OCI-LY7 (cell line): ENCODE measurements around the gene CHRNG. TPM values are rescaled to one million over a fixed set of nuclear protein-coding genes. Genes with fewer than 3 reads are reported as not detected.
"Not testable (repeated sequence)": the region's sequence is repeated elsewhere in the genome, so short reads cannot be mapped to it uniquely, and the experiment has no call there.

Experiments used
- BruUV-seq: library from RNA; stranded (reverse); fragments of 400-500 nt; replicated peaks from 2 replicates; lab custom pipeline; 2021; lab: Mats Ljungman, UMichigan
- CTCF ChIA-PET: fragments of 300-600 bp; sonication (Branson Sonifier 250); formaldehyde crosslinking; loops from one replicate; lab custom pipeline; 2022; ENCODE audit warnings: antibody characterized with exemption; ENCODE audit not compliant: unreplicated experiment; lab: Charles Lee
- POLR2A ChIA-PET: fragments of 300-600 bp; sonication (Branson Sonifier 250); formaldehyde crosslinking; loops from one replicate; lab custom pipeline; 2022; ENCODE audit warnings: antibody characterized with exemption; lab: Charles Lee
- DNase-seq: peaks from one replicate; pipeline ENCODE4 v3.0.0-alpha.2; 2015; ENCODE audit warnings: low spot score
- H2AFZ ChIP-seq: fragments of 200-600 bp; sonication (generic), shearing (Covaris generic); 2 replicates; pipeline ENCODE4 v1.6.1; 2014; ENCODE audit warnings: mild to moderate bottlenecking, antibody characterized with exemption, low read length, moderate library complexity
- H3K27ac ChIP-seq: fragments of 200-600 bp; sonication (generic); 2 replicates; pipeline ENCODE4 v1.5.1; 2014; ENCODE audit warnings: mixed run types, low read depth, mild to moderate bottlenecking, moderate library complexity, low read length, inconsistent platforms; ENCODE audit not compliant: poor library complexity, severe bottlenecking
- H3K36me3 ChIP-seq: fragments of 200-600 bp; sonication (generic); 2 replicates; pipeline ENCODE4 v1.6.1; 2014; ENCODE audit warnings: mild to moderate bottlenecking, antibody characterized with exemption, low read length, moderate library complexity, mixed read lengths; ENCODE audit not compliant: insufficient read depth
- H3K4me1 ChIP-seq: fragments of 200-600 bp; sonication (generic); 2 replicates; pipeline ENCODE4 v1.5.1; 2014; ENCODE audit warnings: mild to moderate bottlenecking, low read length; ENCODE audit not compliant: insufficient read depth, poor library complexity, severe bottlenecking
- H3K4me2 ChIP-seq: fragments of 200-600 bp; sonication (generic); 2 replicates; pipeline ENCODE4 v1.6.1; 2014; ENCODE audit warnings: mild to moderate bottlenecking, low read length
- H3K4me3 ChIP-seq: fragments of 200-600 bp; sonication (generic); 2 replicates; pipeline ENCODE4 v1.5.1; 2014; ENCODE audit warnings: mild to moderate bottlenecking, low read depth, low read length; ENCODE audit not compliant: poor library complexity, severe bottlenecking
- H3K79me2 ChIP-seq: fragments of 200-600 bp; sonication (generic); 2 replicates; pipeline ENCODE4 v1.6.1; 2016; ENCODE audit warnings: low read depth, mild to moderate bottlenecking, low read length, moderate library complexity, mixed read lengths; ENCODE audit not compliant: insufficient read depth
- H3K9me2 ChIP-seq: fragments of 200-600 bp; sonication (generic); 2 replicates; pipeline ENCODE4 v1.6.1; 2016; ENCODE audit warnings: mild to moderate bottlenecking, low read length, mixed read lengths; ENCODE audit not compliant: insufficient read depth
- H3K9me3 ChIP-seq: fragments of 200-600 bp; sonication (generic); 2 replicates; pipeline ENCODE4 v1.6.1; 2014; ENCODE audit warnings: mild to moderate bottlenecking, mixed run types, low read length, mixed read lengths
- H4K20me1 ChIP-seq: fragments of 200-600 bp; sonication (generic); 2 replicates; pipeline ENCODE4 v1.6.1; 2014; ENCODE audit warnings: mild to moderate bottlenecking, antibody characterized with exemption, low read length, moderate library complexity, mixed read lengths; ENCODE audit not compliant: insufficient read depth
- EZH2phosphoT487 ChIP-seq: fragments of 200-600 bp; sonication (generic); IDR thresholded peaks from 2 replicates; pipeline ENCODE4 v1.6.1; 2018; ENCODE audit warnings: low read depth, borderline replicate concordance, mild to moderate bottlenecking, mixed run types, antibody characterized with exemption, low read length, moderate library complexity, mixed read lengths
- intact Hi-C: fragments of 100-400 bp; cut with micrococcal nuclease; formaldehyde crosslinking; loops from one replicate; pipeline ENCODE4 v1.10.0; 2022; ENCODE audit not compliant: unreplicated experiment
- total RNA-seq, 2 experiments: library from RNA; depleted of rRNA in 1 of 2; stranded (reverse); fragments of >200 nt in 1 of 2; shearing (Covaris generic) in 1 of 2; gene quantifications; 2 replicates each; pipeline ENCODE4 v1.2.3, GENCODE V29; 2014 to 2022
- TF ChIP-seq, protein P1 (sequence below): fragments of 200-600 bp; sonication (generic); conservative IDR thresholded peaks from 2 replicates; pipeline ENCODE4 v1.5.1; 2014; ENCODE audit warnings: mild to moderate bottlenecking, antibody characterized with exemption, low read length, moderate library complexity, mixed read lengths

The CHRNG gene
- total RNA-seq, 2 experiments from 2014 or later: not detected

DNA sequence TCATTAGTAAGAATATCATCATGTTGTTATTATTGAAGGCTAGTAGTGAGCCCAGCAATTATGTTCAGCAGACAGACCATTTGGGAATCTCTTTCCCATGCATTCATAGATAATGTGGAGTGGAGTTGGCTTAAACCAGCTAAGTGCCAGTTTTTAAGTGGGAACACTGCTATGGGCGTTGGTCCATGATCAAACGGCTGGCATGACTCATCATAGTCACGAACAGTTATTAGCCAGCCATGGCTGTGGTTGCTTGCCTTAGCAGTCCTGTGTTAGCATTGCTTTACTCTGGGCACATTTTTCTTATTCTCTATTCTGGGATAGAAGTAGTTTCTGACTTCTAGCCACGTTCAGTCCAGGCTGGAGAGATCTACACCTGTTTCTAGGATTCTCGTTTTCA is 28.7 kb downstream of the CHRNG start:
- no TSS peak for BruUV-seq
- H3K4me1 ChIP-seq: no peaks in the 10 kb centered on the region
- no peaks in the 10 kb centered on the region for H3K79me2 ChIP-seq
- H2AFZ ChIP-seq: no peak overlapping the region
- H3K9me3 ChIP-seq: no peaks in the 10 kb centered on the region
- TF ChIP-seq, protein P1, sequence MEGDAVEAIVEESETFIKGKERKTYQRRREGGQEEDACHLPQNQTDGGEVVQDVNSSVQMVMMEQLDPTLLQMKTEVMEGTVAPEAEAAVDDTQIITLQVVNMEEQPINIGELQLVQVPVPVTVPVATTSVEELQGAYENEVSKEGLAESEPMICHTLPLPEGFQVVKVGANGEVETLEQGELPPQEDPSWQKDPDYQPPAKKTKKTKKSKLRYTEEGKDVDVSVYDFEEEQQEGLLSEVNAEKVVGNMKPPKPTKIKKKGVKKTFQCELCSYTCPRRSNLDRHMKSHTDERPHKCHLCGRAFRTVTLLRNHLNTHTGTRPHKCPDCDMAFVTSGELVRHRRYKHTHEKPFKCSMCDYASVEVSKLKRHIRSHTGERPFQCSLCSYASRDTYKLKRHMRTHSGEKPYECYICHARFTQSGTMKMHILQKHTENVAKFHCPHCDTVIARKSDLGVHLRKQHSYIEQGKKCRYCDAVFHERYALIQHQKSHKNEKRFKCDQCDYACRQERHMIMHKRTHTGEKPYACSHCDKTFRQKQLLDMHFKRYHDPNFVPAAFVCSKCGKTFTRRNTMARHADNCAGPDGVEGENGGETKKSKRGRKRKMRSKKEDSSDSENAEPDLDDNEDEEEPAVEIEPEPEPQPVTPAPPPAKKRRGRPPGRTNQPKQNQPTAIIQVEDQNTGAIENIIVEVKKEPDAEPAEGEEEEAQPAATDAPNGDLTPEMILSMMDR: no peak
- TF ChIP-seq EZH2phosphoT487: no peak
- peaks cover 92% of the 10 kb centered on the region for H3K36me3 ChIP-seq
- no peak overlapping the region for H3K4me3 ChIP-seq
- ChIA-PET POLR2A (no interaction called here), CTCF (interaction anchor here (0.6 kb wide), 1 partner anchor 215 kb away, joined by 4 read pairs; no protein-coding TSS in a partner anchor)
- no peak overlapping the region for H3K27ac ChIP-seq
- intact Hi-C loops: no loop called here
- H4K20me1 ChIP-seq: no peaks in the 10 kb centered on the region
- no peaks in the 10 kb centered on the region for H3K9me2 ChIP-seq
- DNase-seq: no peak
- H3K4me2 ChIP-seq: no peak overlapping the region

DNA sequence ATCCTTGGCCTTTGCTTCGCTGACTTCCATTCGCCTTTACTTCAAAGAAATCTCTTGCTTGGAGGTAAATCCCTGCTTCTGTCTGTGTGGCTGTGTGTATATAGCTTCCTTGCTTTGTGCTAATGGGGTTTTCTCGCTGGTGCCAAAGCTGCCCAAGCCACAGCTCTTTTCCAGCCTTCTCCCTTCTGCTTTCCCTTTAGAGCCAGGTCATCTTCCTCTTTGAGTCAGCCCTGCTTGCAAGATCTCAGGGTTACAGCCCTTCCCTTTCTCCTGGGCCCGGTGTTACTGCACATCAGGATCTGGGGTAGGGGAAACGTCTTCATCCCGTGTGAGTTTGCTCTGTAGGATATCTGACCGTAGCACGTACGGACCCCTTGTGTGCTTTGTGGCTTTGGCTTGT is 30.0 kb downstream of the CHRNG start:
- Histone ChIP-seq H3K36me3 (peaks cover 88% of the 10 kb centered on the region), H4K20me1 (no peaks in the 10 kb centered on the region), H3K4me2 (no peak overlapping the region), H2AFZ (no peak overlapping the region), H3K9me3 (no peaks in the 10 kb centered on the region), H3K79me2 (no peaks in the 10 kb centered on the region), H3K4me1 (no peaks in the 10 kb centered on the region), H3K9me2 (no peaks in the 10 kb centered on the region), H3K27ac (no peak overlapping the region), H3K4me3 (no peak overlapping the region)
- CTCF ChIA-PET: no interaction called here
- intact Hi-C loops: no loop called here
- TF ChIP-seq, protein P1: no peak
- TF ChIP-seq EZH2phosphoT487: no peak
- no peak for DNase-seq
- no TSS peak for BruUV-seq
- POLR2A ChIA-PET: no interaction called here

DNA sequence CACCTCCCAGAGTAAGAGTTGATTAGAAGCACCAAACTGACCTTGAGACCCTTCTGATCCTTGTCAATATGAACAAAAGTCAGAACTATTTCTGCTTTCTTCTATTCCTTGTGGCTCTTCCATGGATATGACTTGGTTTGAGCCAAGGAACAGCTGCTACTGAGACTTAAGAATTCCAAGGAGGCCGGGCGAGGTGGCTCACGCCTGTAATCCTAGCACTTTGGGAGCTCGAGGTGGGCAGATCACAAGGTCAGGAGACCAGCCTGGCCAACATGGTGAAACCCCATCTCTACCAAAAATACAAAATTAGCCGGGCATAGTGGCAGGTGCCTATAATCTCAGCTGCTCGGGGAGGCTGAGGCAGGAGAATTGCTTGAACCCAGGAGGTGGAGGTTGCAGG is 31.0 kb downstream of the CHRNG start:
- H3K27ac ChIP-seq, BruUV-seq, H3K4me1 ChIP-seq, intact Hi-C loops, H3K79me2 ChIP-seq, H3K4me3 ChIP-seq, CTCF ChIA-PET, H4K20me1 ChIP-seq, H3K9me2 ChIP-seq, DNase-seq, H3K9me3 ChIP-seq, H3K4me2 ChIP-seq, H2AFZ ChIP-seq: not testable (repeated sequence)
- H3K36me3 ChIP-seq: peaks cover 89% of the 10 kb centered on the region
- POLR2A ChIA-PET: interaction anchor here (1.1 kb wide), 1 partner anchor 170 kb away, joined by 3 read pairs; no protein-coding TSS in a partner anchor
